Stimulated activated CD4-positive, alpha-beta T cell treated with anti-CD3 and anti-CD28 coated beads, TNF-alpha, amount 100 ng/mL, for 4 hours (primary cell): ENCODE data around the gene CENPX.
"Not testable (repeated sequence)": the region's sequence is repeated elsewhere in the genome, so short reads cannot be mapped to it uniquely, and the experiment has no call there.

Source experiments
- DNase-seq, 3 experiments: peaks; one replicate each; pipeline ENCODE4 v3.0.0-alpha.2; 2020; ENCODE audit warnings: low read depth in 3 of 3

The CENPX gene

GRCh38 chr17:82039695-82040299 lies 17.1 kb upstream of the CENPX start:
- DNase-seq = no peak

GRCh38 chr17:82038796-82039409 lies 16.2 kb upstream of the CENPX start:
- DNase-seq = not testable (repeated sequence)

- DNase-seq = no peak
Measured at GRCh38 chr17:82037889-82038195, 15.2 kb upstream of the CENPX start.

GRCh38 chr17:82037092-82037888 lies 14.6 kb upstream of the CENPX start, which contains the start of gene DCXR:
Gene DCXR (minus strand): TSS chr17:82037697. CDS start chr17:82037682, 15 bp downstream.
- peak; percentile 80 to 85 (median 84) for DNase-seq

GRCh38 chr17:82036634-82037091 lies 14.0 kb upstream of the CENPX start:
- DNase-seq = no peak

- DNase-seq = no peak
Measured at GRCh38 chr17:82035956-82036633, 13.4 kb upstream of the CENPX start.

- DNase-seq = no peak
Measured at GRCh38 chr17:82035488-82035887, 12.8 kb upstream of the CENPX start.

- DNase-seq = no peak
Measured at GRCh38 chr17:82034371-82035011, 11.8 kb upstream of the CENPX start.

- DNase-seq = no peak
Measured at GRCh38 chr17:82033359-82034085, 10.8 kb upstream of the CENPX start.

GRCh38 chr17:82031885-82032627 lies 9.4 kb upstream of the CENPX start:
- DNase-seq = no peak

GRCh38 chr17:82031303-82031884 lies 8.7 kb upstream of the CENPX start, which contains the start of gene RAC3:
Gene RAC3 (plus strand): TSS chr17:82031678. CDS start chr17:82031762, 84 bp downstream.
- no peak for DNase-seq

- peak; percentile 63 to 69 (median 67) for DNase-seq
Measured at GRCh38 chr17:82030470-82031302, 8.0 kb upstream of the CENPX start.

- DNase-seq = no peak
Measured at GRCh38 chr17:82029990-82030469, 7.4 kb upstream of the CENPX start.

GRCh38 chr17:82029391-82029790 lies 6.7 kb upstream of the CENPX start:
- DNase-seq = no peak

GRCh38 chr17:82028966-82029365 lies 6.3 kb upstream of the CENPX start:
- DNase-seq = no peak

GRCh38 chr17:82028246-82028645 lies 5.6 kb upstream of the CENPX start:
- DNase-seq = no peak

- no peak for DNase-seq
Measured at GRCh38 chr17:82025401-82026107, 2.9 kb upstream of the CENPX start.

GRCh38 chr17:82024859-82025258 lies 2.2 kb upstream of the CENPX start:
- DNase-seq = no peak
